Measurements from ENCODE around the gene MAP4K1.

MAP4K1 gene

GRCh38 chr19:38663957-38664502 lies 46.3 kb upstream of the MAP4K1 start:
- TF ChIP-seq TAF1 (IDR thresholded peaks at IDR 0.05; ENCODE audit: borderline replicate concordance, insufficient read depth, low read length) = no peak
- TF ChIP-seq POLR2AphosphoS5 (IDR thresholded peaks at IDR 0.05; ENCODE audit: low read depth, low read length) = no peak
- TF ChIP-seq FOXP2 (optimal IDR thresholded peaks at IDR 0.05; ENCODE audit: borderline replicate concordance, extremely low read depth, extremely low read length, insufficient read depth) = no peak
- no peak for TF ChIP-seq SIN3A (IDR thresholded peaks at IDR 0.05; ENCODE audit: borderline replicate concordance, insufficient read depth, low read length)
- TF ChIP-seq, protein P1, sequence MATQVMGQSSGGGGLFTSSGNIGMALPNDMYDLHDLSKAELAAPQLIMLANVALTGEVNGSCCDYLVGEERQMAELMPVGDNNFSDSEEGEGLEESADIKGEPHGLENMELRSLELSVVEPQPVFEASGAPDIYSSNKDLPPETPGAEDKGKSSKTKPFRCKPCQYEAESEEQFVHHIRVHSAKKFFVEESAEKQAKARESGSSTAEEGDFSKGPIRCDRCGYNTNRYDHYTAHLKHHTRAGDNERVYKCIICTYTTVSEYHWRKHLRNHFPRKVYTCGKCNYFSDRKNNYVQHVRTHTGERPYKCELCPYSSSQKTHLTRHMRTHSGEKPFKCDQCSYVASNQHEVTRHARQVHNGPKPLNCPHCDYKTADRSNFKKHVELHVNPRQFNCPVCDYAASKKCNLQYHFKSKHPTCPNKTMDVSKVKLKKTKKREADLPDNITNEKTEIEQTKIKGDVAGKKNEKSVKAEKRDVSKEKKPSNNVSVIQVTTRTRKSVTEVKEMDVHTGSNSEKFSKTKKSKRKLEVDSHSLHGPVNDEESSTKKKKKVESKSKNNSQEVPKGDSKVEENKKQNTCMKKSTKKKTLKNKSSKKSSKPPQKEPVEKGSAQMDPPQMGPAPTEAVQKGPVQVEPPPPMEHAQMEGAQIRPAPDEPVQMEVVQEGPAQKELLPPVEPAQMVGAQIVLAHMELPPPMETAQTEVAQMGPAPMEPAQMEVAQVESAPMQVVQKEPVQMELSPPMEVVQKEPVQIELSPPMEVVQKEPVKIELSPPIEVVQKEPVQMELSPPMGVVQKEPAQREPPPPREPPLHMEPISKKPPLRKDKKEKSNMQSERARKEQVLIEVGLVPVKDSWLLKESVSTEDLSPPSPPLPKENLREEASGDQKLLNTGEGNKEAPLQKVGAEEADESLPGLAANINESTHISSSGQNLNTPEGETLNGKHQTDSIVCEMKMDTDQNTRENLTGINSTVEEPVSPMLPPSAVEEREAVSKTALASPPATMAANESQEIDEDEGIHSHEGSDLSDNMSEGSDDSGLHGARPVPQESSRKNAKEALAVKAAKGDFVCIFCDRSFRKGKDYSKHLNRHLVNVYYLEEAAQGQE (IDR thresholded peaks at IDR 0.05; ENCODE audit: insufficient read depth in 1 of 2, low read depth in 2 of 2, low read length in 2 of 2) = no peak

DNA sequence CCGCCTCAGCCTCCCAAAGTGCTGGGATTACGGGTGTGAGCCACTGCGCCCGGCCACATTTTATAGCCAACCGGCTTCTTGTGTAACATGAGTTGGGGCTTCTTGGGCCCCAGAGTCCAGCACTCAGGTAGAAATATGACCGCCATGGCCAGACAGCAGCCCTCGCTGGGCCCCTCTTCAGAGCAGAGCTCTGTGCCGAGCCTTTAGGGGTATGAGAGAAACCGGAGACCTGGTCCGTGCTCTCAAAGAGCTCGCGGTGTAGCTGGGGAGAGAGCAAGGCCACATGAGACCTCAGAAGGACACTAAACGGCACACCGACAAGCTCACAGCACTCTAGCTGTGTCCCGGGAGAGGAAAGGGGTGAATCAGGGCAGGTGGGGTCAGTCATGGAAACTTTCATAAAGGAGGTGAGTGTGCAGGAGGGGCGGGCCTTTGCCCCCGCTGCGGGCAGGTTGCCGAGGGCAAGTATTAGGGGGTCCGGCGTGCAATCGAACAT lies 45.5 kb upstream of the MAP4K1 start:
- TF ChIP-seq POLR2AphosphoS5 (IDR thresholded peaks at IDR 0.05; ENCODE audit: low read depth, low read length) = no peak
- TF ChIP-seq TAF1 (IDR thresholded peaks at IDR 0.05; ENCODE audit: borderline replicate concordance, insufficient read depth, low read length) = no peak
- TF ChIP-seq SIN3A (IDR thresholded peaks at IDR 0.05; ENCODE audit: borderline replicate concordance, insufficient read depth, low read length) = no peak
- no peak for TF ChIP-seq FOXP2 (optimal IDR thresholded peaks at IDR 0.05; ENCODE audit: borderline replicate concordance, extremely low read depth, extremely low read length, insufficient read depth)
- TF ChIP-seq, protein P1 (IDR thresholded peaks at IDR 0.05; ENCODE audit: insufficient read depth in 1 of 2, low read depth in 2 of 2, low read length in 2 of 2) = no peak

- TF ChIP-seq FOXP2 (optimal IDR thresholded peaks at IDR 0.05; ENCODE audit: borderline replicate concordance, extremely low read depth, extremely low read length, insufficient read depth) (no peak), SIN3A (IDR thresholded peaks at IDR 0.05; ENCODE audit: borderline replicate concordance, insufficient read depth, low read length) (no peak), TAF1 (IDR thresholded peaks at IDR 0.05; ENCODE audit: borderline replicate concordance, insufficient read depth, low read length) (no peak), POLR2AphosphoS5 (IDR thresholded peaks at IDR 0.05; ENCODE audit: low read depth, low read length) (no peak)
- TF ChIP-seq, protein P1 (IDR thresholded peaks at IDR 0.05; ENCODE audit: insufficient read depth in 1 of 2, low read depth in 2 of 2, low read length in 2 of 2) = no peak
These were observed 44.9 kb upstream of the MAP4K1 start for GRCh38 chr19:38662537-38663155.

DNA sequence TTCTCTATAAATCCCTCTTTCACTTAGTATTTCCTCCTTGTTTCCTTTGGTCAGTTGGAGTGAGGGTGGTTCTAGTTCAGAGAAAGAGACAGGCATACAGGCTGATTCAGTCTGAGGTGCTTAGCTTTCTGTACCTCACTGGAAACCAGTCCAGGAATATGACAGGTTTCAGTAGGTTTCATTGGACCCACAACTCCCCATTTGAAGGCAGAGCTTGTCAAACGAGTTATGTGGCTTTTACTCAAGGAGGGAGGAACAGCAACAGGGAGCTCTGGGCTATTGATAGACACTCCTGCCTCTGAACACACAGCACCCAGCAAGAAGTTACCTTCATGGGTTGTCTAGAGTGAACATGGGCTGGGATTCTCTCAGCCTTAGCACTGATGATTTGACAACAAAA lies 44.2 kb upstream of the MAP4K1 start:
- no peak for TF ChIP-seq SIN3A (IDR thresholded peaks at IDR 0.05; ENCODE audit: borderline replicate concordance, insufficient read depth, low read length)
- no peak for TF ChIP-seq TAF1 (IDR thresholded peaks at IDR 0.05; ENCODE audit: borderline replicate concordance, insufficient read depth, low read length)
- TF ChIP-seq, protein P1 (IDR thresholded peaks at IDR 0.05; ENCODE audit: insufficient read depth in 1 of 2, low read depth in 2 of 2, low read length in 2 of 2) = no peak
- TF ChIP-seq POLR2AphosphoS5 (IDR thresholded peaks at IDR 0.05; ENCODE audit: low read depth, low read length) = no peak
- TF ChIP-seq FOXP2 (optimal IDR thresholded peaks at IDR 0.05; ENCODE audit: borderline replicate concordance, extremely low read depth, extremely low read length, insufficient read depth) = no peak

Measured in PFSK-1 (cell line).